HFFc6 (cell line): Measurements from ENCODE around the gene LYZL6. TPM values are rescaled to one million over a fixed set of nuclear protein-coding genes. Genes with fewer than 3 reads are reported as not detected.

ENCODE experiments used
- DNase-seq: peaks from one replicate; pipeline ENCODE4 v3.0.0-alpha.2; 2018
- H3K27ac Mint-ChIP-seq: 2 replicates; pipeline ENCODE4 v1.8.0; 2020; ENCODE audit warnings: mild to moderate bottlenecking, mixed read lengths
- H3K27me3 Mint-ChIP-seq: 2 replicates; pipeline ENCODE4 v1.8.0; 2021; ENCODE audit warnings: mild to moderate bottlenecking, moderate library complexity, mixed read lengths; ENCODE audit not compliant: insufficient read depth
- H3K36me3 Mint-ChIP-seq: 2 replicates; pipeline ENCODE4 v1.8.0; 2021; ENCODE audit warnings: low read depth, mixed read lengths
- H3K4me1 Mint-ChIP-seq: 2 replicates; pipeline ENCODE4 v1.8.0; 2020; ENCODE audit warnings: low read depth, mixed read lengths
- H3K4me3 Mint-ChIP-seq: 2 replicates; pipeline ENCODE4 v1.8.0; 2020; ENCODE audit warnings: mild to moderate bottlenecking, moderate library complexity, mixed read lengths
- H3K9me3 Mint-ChIP-seq: 2 replicates; pipeline ENCODE4 v1.8.0; 2020; ENCODE audit warnings: mild to moderate bottlenecking, mixed read lengths
- total RNA-seq, 6 experiments: library from RNA; stranded (reverse); fragmentation: NEBNext Ultra II Directional; extraction: Animal tissue kit (Norgen Biotek cat#: 25700); gene quantifications; 2 replicates in 1 of 6; 3 replicates in 5 of 6; pipeline ENCODE4 v1.2.3, GENCODE V29; 2021
- TF ChIP-seq, protein P1 (sequence below): fragments of 200-600 bp; sonication (generic); IDR thresholded peaks from 2 replicates; pipeline ENCODE4 v1.5.0; 2021; ENCODE audit warnings: antibody characterized with exemption, mild to moderate bottlenecking

The LYZL6 gene
- total RNA-seq, 6 experiments from 2014 or later = not detected

DNA sequence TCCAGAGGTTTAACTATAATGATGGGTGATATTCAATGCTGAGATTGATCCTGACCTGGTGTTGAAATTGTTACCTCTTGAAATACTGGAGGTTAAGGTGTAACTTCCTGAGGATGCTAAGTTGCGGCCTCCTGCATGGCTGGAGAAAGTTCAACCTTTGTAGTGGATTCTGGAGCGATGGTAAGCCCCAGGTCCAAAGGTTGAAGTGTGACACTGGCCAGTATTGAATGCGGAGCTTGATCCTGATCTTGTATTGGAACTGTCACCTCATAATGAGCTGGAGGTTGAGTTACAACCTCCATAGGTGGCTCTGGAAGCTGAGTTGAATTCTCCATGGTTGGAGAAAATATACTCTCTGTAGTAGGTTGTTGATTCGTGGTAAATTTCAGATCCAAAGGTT, 29.9 kb downstream of the LYZL6 start:
- H3K27me3 Mint-ChIP-seq = peaks cover 25% of the 10 kb centered on the region
- TF ChIP-seq, protein P1, sequence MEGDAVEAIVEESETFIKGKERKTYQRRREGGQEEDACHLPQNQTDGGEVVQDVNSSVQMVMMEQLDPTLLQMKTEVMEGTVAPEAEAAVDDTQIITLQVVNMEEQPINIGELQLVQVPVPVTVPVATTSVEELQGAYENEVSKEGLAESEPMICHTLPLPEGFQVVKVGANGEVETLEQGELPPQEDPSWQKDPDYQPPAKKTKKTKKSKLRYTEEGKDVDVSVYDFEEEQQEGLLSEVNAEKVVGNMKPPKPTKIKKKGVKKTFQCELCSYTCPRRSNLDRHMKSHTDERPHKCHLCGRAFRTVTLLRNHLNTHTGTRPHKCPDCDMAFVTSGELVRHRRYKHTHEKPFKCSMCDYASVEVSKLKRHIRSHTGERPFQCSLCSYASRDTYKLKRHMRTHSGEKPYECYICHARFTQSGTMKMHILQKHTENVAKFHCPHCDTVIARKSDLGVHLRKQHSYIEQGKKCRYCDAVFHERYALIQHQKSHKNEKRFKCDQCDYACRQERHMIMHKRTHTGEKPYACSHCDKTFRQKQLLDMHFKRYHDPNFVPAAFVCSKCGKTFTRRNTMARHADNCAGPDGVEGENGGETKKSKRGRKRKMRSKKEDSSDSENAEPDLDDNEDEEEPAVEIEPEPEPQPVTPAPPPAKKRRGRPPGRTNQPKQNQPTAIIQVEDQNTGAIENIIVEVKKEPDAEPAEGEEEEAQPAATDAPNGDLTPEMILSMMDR = no peak
- peaks cover 4% of the 10 kb centered on the region; the same call in 1 of the 2 replicates for H3K4me1 Mint-ChIP-seq
- no peaks in the 10 kb centered on the region for H3K9me3 Mint-ChIP-seq
- H3K36me3 Mint-ChIP-seq = no peaks in the 10 kb centered on the region
- DNase-seq = no peak
- H3K4me3 Mint-ChIP-seq = no peak overlapping the region
- no peak overlapping the region for H3K27ac Mint-ChIP-seq

DNA sequence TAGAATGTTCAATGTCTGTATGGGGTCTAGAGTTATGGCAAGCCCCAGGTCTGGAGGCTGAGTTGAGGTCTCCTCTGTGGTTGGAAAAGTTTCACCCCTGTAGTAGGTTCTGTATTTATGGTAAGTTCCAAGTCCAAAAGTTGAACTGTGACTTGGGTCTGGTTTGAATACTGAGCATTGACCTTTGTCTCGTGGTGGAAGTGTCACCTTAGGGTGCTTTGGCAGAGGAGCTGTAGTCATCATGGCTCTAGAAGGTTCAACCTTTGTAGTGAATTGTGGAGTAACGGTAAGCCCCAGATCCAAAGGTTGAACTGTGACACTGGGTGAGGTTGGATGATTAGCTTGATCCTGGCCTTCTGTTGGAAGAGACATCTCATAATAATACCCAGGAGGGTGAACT, 30.6 kb downstream of the LYZL6 start:
- Mint-ChIP-seq H3K27me3 (peaks cover 29% of the 10 kb centered on the region), H3K36me3 (no peaks in the 10 kb centered on the region), H3K4me1 (peaks cover 6% of the 10 kb centered on the region), H3K4me3 (no peak overlapping the region), H3K9me3 (no peaks in the 10 kb centered on the region), H3K27ac (no peak overlapping the region)
- TF ChIP-seq, protein P1 = no peak
- no peak for DNase-seq

DNA sequence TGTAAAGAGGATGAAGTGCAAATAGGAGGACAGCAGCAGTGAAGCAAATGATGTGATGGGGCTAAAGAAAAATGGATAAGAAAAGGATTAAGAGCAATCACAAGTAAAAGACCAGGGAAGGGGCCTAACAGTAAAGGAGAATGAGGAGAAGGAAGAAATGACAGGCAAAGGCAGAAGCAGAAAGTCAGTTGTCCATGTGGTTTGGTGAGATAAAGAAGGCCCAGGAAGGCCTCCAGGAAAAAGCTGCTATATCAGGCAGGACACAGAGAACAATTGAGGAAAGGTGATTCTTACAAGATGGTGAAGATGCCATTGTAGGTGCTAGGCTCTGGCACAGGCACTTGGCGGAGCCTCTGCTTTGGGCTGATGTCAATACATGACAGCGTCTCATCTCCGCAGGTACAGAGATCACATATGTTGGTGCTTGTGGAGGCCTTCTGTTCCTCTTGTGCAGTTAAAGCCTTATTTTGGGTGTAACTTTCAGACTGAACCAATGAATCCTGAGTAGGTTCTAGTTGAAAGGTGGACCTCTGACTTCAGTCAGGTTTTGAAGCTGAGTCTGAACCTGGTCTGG, 31.1 kb downstream of the LYZL6 start:
- no peak for DNase-seq
- no peaks in the 10 kb centered on the region for H3K36me3 Mint-ChIP-seq
- H3K9me3 Mint-ChIP-seq = no peaks in the 10 kb centered on the region
- H3K4me1 Mint-ChIP-seq = peaks cover 9% of the 10 kb centered on the region
- H3K27ac Mint-ChIP-seq = no peak overlapping the region
- TF ChIP-seq, protein P1 = no peak
- H3K4me3 Mint-ChIP-seq = no peak overlapping the region
- peaks cover 29% of the 10 kb centered on the region for H3K27me3 Mint-ChIP-seq

DNA sequence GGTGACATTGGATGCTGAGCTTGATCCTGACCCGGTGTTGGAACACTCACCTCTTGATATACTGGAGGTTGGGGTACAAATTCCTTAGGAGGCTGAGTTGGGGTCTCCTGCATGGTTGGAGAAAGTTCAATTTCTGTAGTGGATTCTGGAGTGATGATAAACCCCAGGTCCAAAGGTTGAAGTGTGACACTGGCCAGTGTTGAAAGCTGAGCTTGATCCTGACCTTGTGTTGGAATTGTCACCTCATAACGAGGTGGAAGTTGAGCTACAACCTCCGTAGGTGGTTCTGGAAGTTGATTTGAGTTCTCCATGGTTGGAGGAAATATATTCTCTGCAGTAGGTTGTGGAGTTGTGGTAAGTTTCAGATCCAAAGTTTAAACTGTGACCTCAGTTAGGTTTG, 34.1 kb downstream of the LYZL6 start:
- DNase-seq = no peak
- TF ChIP-seq, protein P1 = no peak
- H3K4me3 Mint-ChIP-seq = no peak overlapping the region
- peaks cover 8% of the 10 kb centered on the region; the same call in 1 of the 2 replicates for H3K4me1 Mint-ChIP-seq
- no peaks in the 10 kb centered on the region for H3K36me3 Mint-ChIP-seq
- peaks cover 29% of the 10 kb centered on the region for H3K27me3 Mint-ChIP-seq
- H3K27ac Mint-ChIP-seq = no peak overlapping the region
- H3K9me3 Mint-ChIP-seq = no peaks in the 10 kb centered on the region

DNA sequence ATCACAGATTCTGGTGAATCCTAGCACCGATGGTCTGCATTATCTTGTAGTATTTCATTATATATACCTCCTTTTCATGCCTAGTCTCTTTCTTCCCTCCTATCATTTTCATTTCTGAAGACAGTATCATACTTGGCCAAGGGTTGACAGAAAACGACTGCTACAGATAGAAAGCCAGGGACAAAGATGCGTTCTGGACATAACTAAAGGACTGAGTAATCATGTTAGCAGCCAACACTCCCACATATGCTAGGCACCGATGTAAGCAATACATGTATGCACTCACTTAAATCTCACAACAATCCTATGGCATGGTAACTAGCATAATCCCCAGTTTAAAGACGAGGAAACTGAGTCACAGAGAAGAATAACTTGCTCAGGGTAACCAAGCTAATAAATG, 35.8 kb downstream of the LYZL6 start:
- Mint-ChIP-seq H3K4me1 (peaks cover 8% of the 10 kb centered on the region; the same call in 1 of the 2 replicates), H3K4me3 (no peak overlapping the region; the same call in 1 of the 2 replicates), H3K27me3 (peaks cover 26% of the 10 kb centered on the region), H3K9me3 (no peaks in the 10 kb centered on the region), H3K27ac (no peak overlapping the region), H3K36me3 (no peaks in the 10 kb centered on the region)
- TF ChIP-seq, protein P1 = no peak
- no peak for DNase-seq
